ENCODE results near the gene PEAK1. TPM values are rescaled to one million over a fixed set of nuclear protein-coding genes. Genes with fewer than 3 reads are reported as not detected.

PEAK1 gene
- total and polyA plus RNA-seq, 10 of the 15 experiments (the other 5 are each of a cell fraction or from before 2014, with no cell fraction given), result 0.62 to 24.2 (median 11.2) TPM

DNA sequence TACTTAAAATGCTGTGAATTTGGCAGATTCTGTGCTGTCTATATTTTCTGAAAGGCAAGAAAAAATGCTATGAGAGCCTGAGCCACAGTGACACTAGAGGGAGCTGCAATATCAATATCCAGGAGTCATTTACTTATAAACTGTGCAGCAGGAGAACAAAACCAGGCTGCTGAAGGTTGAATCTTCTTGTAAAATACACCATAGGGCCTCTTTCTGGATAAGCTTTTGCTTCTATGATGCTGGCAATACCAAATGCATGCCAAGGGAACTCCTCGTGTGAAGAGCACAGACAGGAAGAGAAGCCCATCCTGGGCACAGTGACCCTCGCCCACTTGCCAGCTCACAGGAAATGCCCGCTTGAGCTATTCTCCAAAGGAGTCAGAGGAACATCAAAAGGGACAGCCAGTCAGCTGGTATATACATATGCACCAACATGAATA is 301.0 kb downstream of the PEAK1 start:
- peaks cover 12% of the 10 kb centered on the region; the same call in 1 of the 2 replicates for H3K4me1 ChIP-seq (ENCODE audit: control insufficient read depth, insufficient read depth, low read length)
- no peak overlapping the region for H3K4me2 ChIP-seq (ENCODE audit: control insufficient read depth, insufficient read depth)
- POLR2A ChIA-PET, result interaction anchor here (1.3 to 2.1 kb wide), 2 partner anchors 62 to 64 kb away, joined by 4 to 7 read pairs; no protein-coding TSS in a partner anchor
- intact Hi-C loops (cut with micrococcal nuclease; ENCODE audit: unreplicated experiment), result loop anchor here (1.0 to 2.0 kb wide), 4 partner anchors 60 to 424 kb away; no protein-coding TSS in a partner anchor
- no TSS peak for BruUV-seq (replicated peaks)
- SMC1A ChIA-PET (ENCODE audit: uncharacterized antibody, unreplicated experiment), result interaction anchor here (0.9 to 12.1 kb wide), 28 partner anchors 8 to 428 kb away, joined by 3 to 365 read pairs (median 5); no protein-coding TSS in a partner anchor
- H4K20me1 ChIP-seq (ENCODE audit: control insufficient read depth, insufficient read depth), result no peaks in the 10 kb centered on the region
- H3K27ac ChIP-seq (ENCODE audit: control insufficient read depth, insufficient read depth), result no peak overlapping the region
- DNase-seq (ENCODE audit: low read depth, low spot score), result peak; percentile 32
- H3K9me3 ChIP-seq (replicated peaks; ENCODE audit: control insufficient read depth, insufficient read depth, low read length), result no peaks in the 10 kb centered on the region
- 14% methylated on average over 3 of the region's 3 CpGs for WGBS (ENCODE audit: insufficient coverage, insufficient replicate concordance, low lambda C conversion rate, missing lambda C conversion rate)
- in situ Hi-C loops (cut with MboI), result loop anchor here (5.0 kb wide), 2 partner anchors 378 to 423 kb away; no protein-coding TSS in a partner anchor
- peak; percentile 81 for ATAC-seq
- no peaks in the 10 kb centered on the region for H3K27me3 ChIP-seq (replicated peaks in 1 of 2; ENCODE audit: control insufficient read depth in 2 of 2, insufficient read depth in 2 of 2, low read length in 1 of 2)
- CTCF ChIA-PET, result interaction anchor here (0.6 to 12.0 kb wide), 32 partner anchors 9 to 901 kb away, joined by 3 to 361 read pairs (median 4); no protein-coding TSS in a partner anchor
- no peaks in the 10 kb centered on the region for H3K79me2 ChIP-seq (ENCODE audit: control insufficient read depth, insufficient read depth, low read length)
- TF ChIP-seq, protein P1, sequence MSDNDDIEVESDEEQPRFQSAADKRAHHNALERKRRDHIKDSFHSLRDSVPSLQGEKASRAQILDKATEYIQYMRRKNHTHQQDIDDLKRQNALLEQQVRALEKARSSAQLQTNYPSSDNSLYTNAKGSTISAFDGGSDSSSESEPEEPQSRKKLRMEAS (IDR thresholded peaks at IDR 0.05; ENCODE audit: low read depth, low read length), result no peak
- TF ChIP-seq RAD21 (IDR thresholded peaks at IDR 0.05; ENCODE audit: insufficient read depth, low read depth, low read length) (peak; percentile 86), SMC3 (IDR thresholded peaks at IDR 0.05; ENCODE audit: borderline replicate concordance, low read length) (peak; percentile 85), FOXM1 (IDR thresholded peaks at IDR 0.05; ENCODE audit: low read depth, low read length) (0 out of 2 replicates have a peak, but pooled peaks have one; percentile 35), RUNX3 (IDR thresholded peaks at IDR 0.05; ENCODE audit: low read length) (0 out of 2 replicates have a peak, but pooled peaks have one; percentile 33)
- TF ChIP-seq, protein P2, sequence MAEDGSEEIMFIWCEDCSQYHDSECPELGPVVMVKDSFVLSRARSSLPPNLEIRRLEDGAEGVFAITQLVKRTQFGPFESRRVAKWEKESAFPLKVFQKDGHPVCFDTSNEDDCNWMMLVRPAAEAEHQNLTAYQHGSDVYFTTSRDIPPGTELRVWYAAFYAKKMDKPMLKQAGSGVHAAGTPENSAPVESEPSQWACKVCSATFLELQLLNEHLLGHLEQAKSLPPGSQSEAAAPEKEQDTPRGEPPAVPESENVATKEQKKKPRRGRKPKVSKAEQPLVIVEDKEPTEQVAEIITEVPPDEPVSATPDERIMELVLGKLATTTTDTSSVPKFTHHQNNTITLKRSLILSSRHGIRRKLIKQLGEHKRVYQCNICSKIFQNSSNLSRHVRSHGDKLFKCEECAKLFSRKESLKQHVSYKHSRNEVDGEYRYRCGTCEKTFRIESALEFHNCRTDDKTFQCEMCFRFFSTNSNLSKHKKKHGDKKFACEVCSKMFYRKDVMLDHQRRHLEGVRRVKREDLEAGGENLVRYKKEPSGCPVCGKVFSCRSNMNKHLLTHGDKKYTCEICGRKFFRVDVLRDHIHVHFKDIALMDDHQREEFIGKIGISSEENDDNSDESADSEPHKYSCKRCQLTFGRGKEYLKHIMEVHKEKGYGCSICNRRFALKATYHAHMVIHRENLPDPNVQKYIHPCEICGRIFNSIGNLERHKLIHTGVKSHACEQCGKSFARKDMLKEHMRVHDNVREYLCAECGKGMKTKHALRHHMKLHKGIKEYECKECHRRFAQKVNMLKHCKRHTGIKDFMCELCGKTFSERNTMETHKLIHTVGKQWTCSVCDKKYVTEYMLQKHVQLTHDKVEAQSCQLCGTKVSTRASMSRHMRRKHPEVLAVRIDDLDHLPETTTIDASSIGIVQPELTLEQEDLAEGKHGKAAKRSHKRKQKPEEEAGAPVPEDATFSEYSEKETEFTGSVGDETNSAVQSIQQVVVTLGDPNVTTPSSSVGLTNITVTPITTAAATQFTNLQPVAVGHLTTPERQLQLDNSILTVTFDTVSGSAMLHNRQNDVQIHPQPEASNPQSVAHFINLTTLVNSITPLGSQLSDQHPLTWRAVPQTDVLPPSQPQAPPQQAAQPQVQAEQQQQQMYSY (CRISPR knock-in tag; IDR thresholded peaks at IDR 0.05), result no peak
- TF ChIP-seq, protein P3, sequence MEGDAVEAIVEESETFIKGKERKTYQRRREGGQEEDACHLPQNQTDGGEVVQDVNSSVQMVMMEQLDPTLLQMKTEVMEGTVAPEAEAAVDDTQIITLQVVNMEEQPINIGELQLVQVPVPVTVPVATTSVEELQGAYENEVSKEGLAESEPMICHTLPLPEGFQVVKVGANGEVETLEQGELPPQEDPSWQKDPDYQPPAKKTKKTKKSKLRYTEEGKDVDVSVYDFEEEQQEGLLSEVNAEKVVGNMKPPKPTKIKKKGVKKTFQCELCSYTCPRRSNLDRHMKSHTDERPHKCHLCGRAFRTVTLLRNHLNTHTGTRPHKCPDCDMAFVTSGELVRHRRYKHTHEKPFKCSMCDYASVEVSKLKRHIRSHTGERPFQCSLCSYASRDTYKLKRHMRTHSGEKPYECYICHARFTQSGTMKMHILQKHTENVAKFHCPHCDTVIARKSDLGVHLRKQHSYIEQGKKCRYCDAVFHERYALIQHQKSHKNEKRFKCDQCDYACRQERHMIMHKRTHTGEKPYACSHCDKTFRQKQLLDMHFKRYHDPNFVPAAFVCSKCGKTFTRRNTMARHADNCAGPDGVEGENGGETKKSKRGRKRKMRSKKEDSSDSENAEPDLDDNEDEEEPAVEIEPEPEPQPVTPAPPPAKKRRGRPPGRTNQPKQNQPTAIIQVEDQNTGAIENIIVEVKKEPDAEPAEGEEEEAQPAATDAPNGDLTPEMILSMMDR (IDR thresholded peaks at IDR 0.05 in 2 of 3, conservative IDR thresholded peaks at IDR 0.05 in 1 of 3; ENCODE audit: control insufficient read depth in 2 of 3, extremely low read depth in 1 of 3, insufficient read depth in 1 of 3, low read depth in 3 of 3, low read length in 3 of 3), result peak; percentile 65 to 76 (median 71)
- RAD21 ChIA-PET (ENCODE audit: unreplicated experiment), result interaction anchor here (0.5 to 13.0 kb wide), 20 partner anchors 10 to 428 kb away, joined by 3 to 272 read pairs (median 5); partner anchors contain the start of gene HMG20A
- H3K4me3 ChIP-seq, result no peak overlapping the region
- peaks cover 0 to 4% of the 10 kb centered on the region in 2 experiments; a peak in 2 of 4 replicates for H3K36me3 ChIP-seq (ENCODE audit: control insufficient read depth in 2 of 2, insufficient read depth in 2 of 2, low read length in 1 of 2)
- no peak overlapping the region for H2AFZ ChIP-seq (ENCODE audit: control insufficient read depth, low read depth, low read length)
- FAIRE-seq, result peak; percentile 44
- no peak overlapping the region for H3K9ac ChIP-seq (ENCODE audit: control insufficient read depth, insufficient read depth, low read length)

Measured in GM12878 (cell line).